Prostate gland (tissue), 2 donors: ENCODE measurements around the gene HOXB7. TPM values are rescaled to one million over a fixed set of nuclear protein-coding genes. Genes with fewer than 3 reads are reported as not detected.

ENCODE experiments used
- DNase-seq: peaks from one replicate; pipeline ENCODE4 v3.0.0-alpha.2; 2019; ENCODE audit warnings: low spot score
- H3K27ac ChIP-seq, 2 donors: fragments of 200-600 bp; sonication (generic); 2 replicates each; pipeline ENCODE4 v1.5.1; 2017 to 2019
- H3K27me3 ChIP-seq: fragments of 200-600 bp; sonication (generic); replicated peaks from 2 replicates; pipeline ENCODE4 v1.5.1; 2019; ENCODE audit not compliant: insufficient read depth
- H3K36me3 ChIP-seq, 2 donors: fragments of 200-600 bp; sonication (generic); 1 replicate in 1 of 2; 2 replicates in 1 of 2; pipeline versions ENCODE4 v1.5.1 to v1.8.1; 2017 to 2019
- H3K4me1 ChIP-seq: fragments of 200-600 bp; sonication (generic); replicated peaks from 2 replicates; pipeline ENCODE4 v1.5.1; 2019
- H3K4me3 ChIP-seq, 2 donors: fragments of 200-600 bp; sonication (generic); 2 replicates each; pipeline ENCODE4 v1.5.1; 2017 to 2019
- H3K9me3 ChIP-seq: fragments of 200-600 bp; sonication (generic); 2 replicates; pipeline ENCODE4 v1.5.1; 2017
- CTCF ChIP-seq, 4 experiments: fragments of 200-600 bp in 2 of 4; fragments of 450-650 bp in 2 of 4; sonication (generic) in 2 of 4; IDR thresholded peaks; 1 replicate in 3 of 4; 2 replicates in 1 of 4; pipeline ENCODE4 v1.5.1; 2016 to 2019; ENCODE audit warnings: antibody characterized with exemption in 4 of 4, mild to moderate bottlenecking in 2 of 4, moderate library complexity in 2 of 4
- POLR2A ChIP-seq: fragments of 450-650 bp; IDR thresholded peaks from one replicate; pipeline ENCODE4 v1.6.1; 2016; ENCODE audit warnings: antibody characterized with exemption, mild to moderate bottlenecking
- POLR2AphosphoS5 ChIP-seq: sonication (generic); formaldehyde crosslinking; IDR thresholded peaks from one replicate; pipeline ENCODE4 v1.6.1; 2017; ENCODE audit warnings: antibody characterized with exemption
- WGBS: methylation state at CpG from one replicate; pipeline ENCODE4 v1.1.5; 2018; 5-methylcytosine and 5-hydroxymethylcytosine counted together
- intact Hi-C: fragments of 100-400 bp; cut with DNase I; formaldehyde crosslinking; loops from one replicate; pipeline ENCODE4 v1.14.2; 2022
- total RNA-seq, 2 donors: library from RNA; depleted of rRNA; stranded (reverse); fragments of >200 nt; gene quantifications; one replicate each; pipeline ENCODE4 v1.1.0, GENCODE V29; 2016

The HOXB7 gene
- total RNA-seq, 2 donors from 2014 or later = 0.73 to 3.4 TPM

GRCh38 chr17:48598736-48599135 is 12.1 kb downstream of the HOXB7 start:
- TF ChIP-seq POLR2A = no peak
- no peak for TF ChIP-seq POLR2AphosphoS5
- TF ChIP-seq CTCF (IDR thresholded peaks at IDR 0.05) = no peak
- no peaks in the 10 kb centered on the region for H3K9me3 ChIP-seq
- H3K4me1 ChIP-seq = no peaks in the 10 kb centered on the region
- intact Hi-C loops = no loop called here
- H3K27ac ChIP-seq = no peak overlapping the region
- H3K4me3 ChIP-seq = no peak overlapping the region
- no peaks in the 10 kb centered on the region for H3K36me3 ChIP-seq
- WGBS = 43% methylated on average over 7 of the region's 7 CpGs
- peaks cover 51% of the 10 kb centered on the region for H3K27me3 ChIP-seq
- no peak for DNase-seq

DNA sequence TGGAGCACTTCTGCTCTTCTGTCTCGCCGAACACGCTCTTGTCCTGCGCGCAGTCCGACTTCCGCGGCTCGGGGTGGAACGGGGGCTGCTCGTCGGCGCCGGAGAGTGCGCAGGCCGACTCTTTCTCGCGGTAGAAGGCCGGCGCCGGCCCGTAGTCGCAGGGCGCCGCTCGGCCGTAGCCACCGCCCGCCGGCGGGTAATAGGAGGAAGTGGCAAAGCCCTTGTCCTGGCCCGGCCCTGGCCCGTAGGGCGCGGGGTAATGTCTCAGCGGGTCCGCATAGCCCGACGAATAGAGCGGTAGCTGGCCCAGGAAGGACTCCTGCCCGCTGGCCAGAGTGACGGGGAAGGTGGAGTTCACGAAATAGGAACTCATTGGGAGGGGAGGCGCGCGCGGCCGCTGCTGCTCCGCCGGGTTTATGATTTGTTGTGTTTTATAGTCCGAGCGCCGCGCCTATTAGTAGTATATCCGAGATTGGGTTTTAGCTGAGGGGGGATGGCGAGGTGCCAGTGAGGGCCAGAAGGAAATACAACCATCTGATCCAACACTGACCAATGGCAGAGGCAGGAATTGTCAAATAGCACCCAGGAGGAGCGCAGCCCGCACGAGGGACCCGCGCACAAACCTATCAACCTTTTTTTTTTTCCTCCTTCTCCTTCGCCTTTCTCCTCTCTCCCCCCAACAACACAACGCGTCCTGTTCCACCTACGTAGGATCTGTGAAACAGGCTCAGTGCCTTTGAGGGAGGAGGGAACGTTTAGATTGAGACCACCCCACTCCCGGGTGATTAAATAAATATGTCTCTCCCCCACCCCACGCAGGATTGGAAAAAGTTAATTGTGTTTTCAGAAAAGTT is 12.8 kb downstream of the HOXB7 start:
- H3K27ac ChIP-seq = no peak overlapping the region
- peak; percentile 9 for TF ChIP-seq POLR2AphosphoS5
- no peak for TF ChIP-seq CTCF (IDR thresholded peaks at IDR 0.05)
- H3K27me3 ChIP-seq = peaks cover 47% of the 10 kb centered on the region
- WGBS = 4% methylated on average over 68 of the region's 68 CpGs
- no peaks in the 10 kb centered on the region for H3K4me1 ChIP-seq
- intact Hi-C loops = no loop called here
- H3K36me3 ChIP-seq = no peaks in the 10 kb centered on the region
- DNase-seq = no peak
- H3K4me3 ChIP-seq = peak overlapping the region; percentile 10 to 24
- no peaks in the 10 kb centered on the region for H3K9me3 ChIP-seq

DNA sequence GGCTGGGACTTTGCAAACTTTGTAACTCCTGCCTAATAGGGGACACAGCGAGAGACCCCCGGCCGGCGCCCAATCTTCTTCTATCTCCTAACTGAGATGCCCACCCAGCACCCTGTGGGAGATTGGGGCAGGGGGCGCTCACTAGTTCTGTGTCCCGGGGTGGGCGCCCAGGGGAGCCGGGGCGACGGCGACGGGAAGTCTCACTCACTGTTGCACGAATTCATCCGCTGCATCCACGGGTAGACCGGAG is 13.4 kb downstream of the HOXB7 start:
- H3K4me1 ChIP-seq = no peaks in the 10 kb centered on the region

DNA sequence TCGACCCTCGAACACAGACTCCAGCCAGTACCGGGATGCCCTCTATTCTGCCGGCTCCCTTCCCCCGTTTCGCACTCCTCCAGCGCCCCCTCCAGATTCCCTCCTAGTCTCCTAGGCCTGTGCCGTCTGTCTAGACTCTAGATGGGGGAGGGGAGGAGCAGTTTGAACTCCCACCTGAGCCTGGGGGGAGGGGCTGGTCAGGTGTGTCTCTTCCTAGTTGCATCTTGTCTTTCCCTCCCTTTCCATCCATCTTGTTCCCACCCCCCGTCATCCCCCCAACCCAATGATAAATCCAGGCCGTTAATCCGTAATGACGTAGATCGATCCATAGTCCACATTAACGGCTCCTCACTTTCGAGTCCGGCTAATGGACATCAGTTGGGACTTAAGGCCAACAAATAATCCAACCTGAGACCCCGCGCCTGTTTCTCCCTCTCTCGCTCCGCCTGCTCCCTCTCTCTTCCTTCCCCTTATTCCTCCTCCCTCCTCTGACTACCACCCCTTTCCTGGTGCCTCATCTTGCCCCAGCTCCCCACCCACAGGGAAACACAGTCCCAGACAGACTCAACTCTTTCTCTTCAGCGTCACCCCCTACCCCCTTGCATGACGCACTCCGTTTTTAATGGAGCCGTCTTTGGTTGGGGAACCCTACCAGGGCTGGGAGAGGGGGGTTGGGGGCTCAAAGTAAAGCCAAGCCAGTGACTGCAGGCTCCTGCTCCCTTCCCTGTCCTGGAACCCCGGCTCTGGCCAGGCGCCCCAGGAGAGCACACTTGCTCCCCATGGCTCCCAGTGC is 13.9 kb downstream of the HOXB7 start:
- H3K4me1 ChIP-seq = no peaks in the 10 kb centered on the region
- peaks cover 47% of the 10 kb centered on the region for H3K27me3 ChIP-seq
- WGBS = 41% methylated on average over 26 of the region's 26 CpGs

More for the DNA sequence above, 13.4 kb downstream of the HOXB7 start:
- intact Hi-C loops = no loop called here
- no peaks in the 10 kb centered on the region for H3K9me3 ChIP-seq
- H3K27ac ChIP-seq = no peak overlapping the region
- no peaks in the 10 kb centered on the region for H3K36me3 ChIP-seq
- 16% methylated on average over 12 of the region's 16 CpGs for WGBS
- H3K27me3 ChIP-seq = peaks cover 49% of the 10 kb centered on the region
- TF ChIP-seq CTCF (IDR thresholded peaks at IDR 0.05) = no peak
- TF ChIP-seq POLR2AphosphoS5 = no peak
- no peak for TF ChIP-seq POLR2A
- peak overlapping the region; percentile 10 to 24 for H3K4me3 ChIP-seq
- no peak for DNase-seq

More for the DNA sequence above, 13.9 kb downstream of the HOXB7 start:
- intact Hi-C loops = no loop called here
- H3K27ac ChIP-seq = no peak overlapping the region
- H3K36me3 ChIP-seq = no peaks in the 10 kb centered on the region
- DNase-seq = no peak
- H3K9me3 ChIP-seq = no peaks in the 10 kb centered on the region
- TF ChIP-seq POLR2A = no peak
- TF ChIP-seq CTCF (IDR thresholded peaks at IDR 0.05) = no peak
- no peak for TF ChIP-seq POLR2AphosphoS5
- H3K4me3 ChIP-seq = no peak overlapping the region
